Hepatocyte (in vitro differentiated cells): ENCODE results near the gene PGAP3.

Experiments used
- EZH2 ChIP-seq: fragments of 200-600 bp; sonication (generic); IDR thresholded peaks from 2 replicates; pipeline ENCODE4 v1.6.1; 2016; ENCODE audit warnings: antibody characterized with exemption, mild to moderate bottlenecking, borderline replicate concordance
- TF ChIP-seq, protein P1 (sequence below): fragments of 200-600 bp; sonication (generic); IDR thresholded peaks from 2 replicates; pipeline ENCODE4 v1.5.1; 2016; ENCODE audit warnings: antibody characterized with exemption, mild to moderate bottlenecking; ENCODE audit not compliant: poor library complexity

DNA sequence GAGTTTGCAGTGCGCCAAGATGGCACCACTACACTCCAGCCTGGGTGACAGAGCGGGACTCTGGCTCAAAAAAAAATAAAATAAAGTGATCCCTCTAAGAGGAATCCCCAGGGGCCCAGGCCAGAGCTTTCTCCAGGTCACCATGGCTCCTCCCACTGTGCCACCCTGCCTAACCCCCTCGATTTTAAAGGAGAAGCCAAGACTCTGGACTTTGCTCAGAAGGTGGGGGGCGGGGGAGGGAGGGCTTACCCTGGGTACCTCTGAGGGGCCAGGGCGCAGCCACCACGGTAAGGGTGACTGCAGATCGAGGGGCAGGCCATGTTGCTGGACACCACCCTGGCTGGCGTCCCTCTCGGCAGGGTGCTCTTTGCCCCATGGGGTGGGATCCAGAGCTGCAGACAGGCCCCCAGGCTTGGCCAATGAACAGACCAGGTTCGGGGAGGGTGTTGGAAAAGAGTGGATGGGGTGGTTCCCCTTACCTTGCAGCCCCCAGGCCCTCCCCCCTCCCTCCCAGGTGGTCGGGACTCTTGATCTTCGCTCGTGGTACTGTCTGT is 49.4 kb upstream of the PGAP3 start:
- TF ChIP-seq, protein P1, sequence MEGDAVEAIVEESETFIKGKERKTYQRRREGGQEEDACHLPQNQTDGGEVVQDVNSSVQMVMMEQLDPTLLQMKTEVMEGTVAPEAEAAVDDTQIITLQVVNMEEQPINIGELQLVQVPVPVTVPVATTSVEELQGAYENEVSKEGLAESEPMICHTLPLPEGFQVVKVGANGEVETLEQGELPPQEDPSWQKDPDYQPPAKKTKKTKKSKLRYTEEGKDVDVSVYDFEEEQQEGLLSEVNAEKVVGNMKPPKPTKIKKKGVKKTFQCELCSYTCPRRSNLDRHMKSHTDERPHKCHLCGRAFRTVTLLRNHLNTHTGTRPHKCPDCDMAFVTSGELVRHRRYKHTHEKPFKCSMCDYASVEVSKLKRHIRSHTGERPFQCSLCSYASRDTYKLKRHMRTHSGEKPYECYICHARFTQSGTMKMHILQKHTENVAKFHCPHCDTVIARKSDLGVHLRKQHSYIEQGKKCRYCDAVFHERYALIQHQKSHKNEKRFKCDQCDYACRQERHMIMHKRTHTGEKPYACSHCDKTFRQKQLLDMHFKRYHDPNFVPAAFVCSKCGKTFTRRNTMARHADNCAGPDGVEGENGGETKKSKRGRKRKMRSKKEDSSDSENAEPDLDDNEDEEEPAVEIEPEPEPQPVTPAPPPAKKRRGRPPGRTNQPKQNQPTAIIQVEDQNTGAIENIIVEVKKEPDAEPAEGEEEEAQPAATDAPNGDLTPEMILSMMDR, result no peak
- no peak for TF ChIP-seq EZH2
